Gastrocnemius medialis (tissue), 4 donors: ENCODE results near the gene CCNI2. TPM values are rescaled to one million over a fixed set of nuclear protein-coding genes. Genes with fewer than 3 reads are reported as not detected.

Experiments
- ATAC-seq, 2 donors: fragments of 150-250 bp; one replicate each; pipeline ENCODE4 v1.9.1; 2016
- DNase-seq, 2 donors: peaks; one replicate each; pipeline ENCODE4 v3.0.0-alpha.2; 2019
- H3K27ac ChIP-seq, 4 donors: fragments of 200-600 bp; sonication (generic); 1 replicate in 1 of 4; 2 replicates in 3 of 4; pipeline ENCODE4 v1.5.1; 2016 to 2018; ENCODE audit warnings: mild to moderate bottlenecking in 2 of 4, moderate library complexity in 1 of 4
- H3K27me3 ChIP-seq, 3 donors: fragments of 200-600 bp; sonication (generic) in 2 of 3; 1 replicate in 1 of 3; 2 replicates in 2 of 3; pipeline versions ENCODE4 v1.5.1 to v1.6.0; 2016 to 2019; ENCODE audit warnings: mild to moderate bottlenecking in 1 of 3, moderate library complexity in 1 of 3
- H3K36me3 ChIP-seq, 2 donors: fragments of 200-600 bp; sonication (generic) in 1 of 2; one replicate each; pipeline ENCODE4 v1.5.1; 2017 to 2018
- H3K4me1 ChIP-seq, 2 donors: fragments of 200-600 bp; sonication (generic) in 1 of 2; one replicate each; pipeline ENCODE4 v1.5.1; 2016 to 2017; ENCODE audit warnings: mild to moderate bottlenecking in 2 of 2
- H3K4me3 ChIP-seq, 4 donors: fragments of 200-600 bp; sonication (generic) in 3 of 4; 1 replicate in 1 of 4; 2 replicates in 3 of 4; pipeline ENCODE4 v1.5.1; 2016 to 2019; ENCODE audit warnings: mild to moderate bottlenecking in 2 of 4
- H3K9me3 ChIP-seq, 3 donors: fragments of 200-600 bp; sonication (generic) in 2 of 3; 1 replicate in 1 of 3; 2 replicates in 2 of 3; pipeline ENCODE4 v1.5.1; 2016 to 2019
- POLR2A ChIP-seq, 2 donors: fragments of 450-650 bp; IDR thresholded peaks; one replicate each; pipeline ENCODE4 v1.6.1; 2017; ENCODE audit warnings: antibody characterized with exemption in 2 of 2, mild to moderate bottlenecking in 2 of 2, moderate library complexity in 2 of 2
- in situ Hi-C, 4 donors: fragments of 200-750 bp; cut with MboI; loops; one replicate each; pipeline versions ENCODE4 v1.15.0 to v1.8.0; 2017; ENCODE audit warnings: low sequenced_read_pairs in 4 of 4
- intact Hi-C: fragments of 100-400 bp; cut with DNase I; formaldehyde crosslinking; loops from one replicate; pipeline ENCODE4 v1.15.1; 2023; ENCODE audit warnings: low total_unique reads
- total RNA-seq, 4 donors: library from RNA; depleted of rRNA; stranded (reverse); fragments of >200 nt; gene quantifications; one replicate each; pipeline versions ENCODE4 v1.1.0 to v1.2.3, GENCODE V29; 2016
- TF ChIP-seq, protein P1 (sequence below), 5 experiments: fragments of 450-650 bp in 3 of 5; fragments of 200-600 bp in 2 of 5; sonication (generic) in 2 of 5; IDR thresholded peaks in 4 of 5; conservative IDR thresholded peaks in 1 of 5; 1 replicate in 4 of 5; 2 replicates in 1 of 5; pipeline ENCODE4 v1.5.1; 2016 to 2019; ENCODE audit warnings: antibody characterized with exemption in 5 of 5, mild to moderate bottlenecking in 3 of 5, moderate library complexity in 3 of 5

CCNI2 gene
- total RNA-seq, 4 donors from 2014 or later, result not detected

DNA sequence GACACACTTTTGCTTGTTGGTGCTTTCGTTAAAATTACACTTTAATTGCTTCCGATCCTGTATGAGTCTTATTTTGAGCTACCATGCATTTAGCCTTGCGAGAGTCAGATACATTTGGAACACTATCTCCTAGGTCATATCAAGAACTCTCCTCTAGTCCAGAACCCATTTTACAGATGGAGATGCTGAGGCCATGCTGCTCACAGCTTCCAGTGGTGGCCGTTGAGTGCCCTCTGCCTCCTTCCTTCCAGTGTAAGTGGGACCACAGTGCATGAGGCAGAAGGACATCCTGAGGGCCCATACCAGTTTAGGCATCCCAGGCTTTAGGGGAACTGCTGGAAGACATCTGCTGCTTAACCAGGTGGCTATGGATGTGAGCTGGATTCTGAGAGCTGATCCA is 6.9 kb downstream of the CCNI2 start:
- Histone ChIP-seq H3K9me3 (no peaks in the 10 kb centered on the region), H3K27me3 (no peaks in the 10 kb centered on the region), H3K4me1 (peaks cover 0 to 2% of the 10 kb centered on the region in 2 donors), H3K36me3 (no peaks in the 10 kb centered on the region), H3K4me3 (no peak overlapping the region), H3K27ac (no peak overlapping the region)
- in situ Hi-C loops, result no loop called here
- intact Hi-C loops, result no loop called here
- no peak for TF ChIP-seq POLR2A (IDR thresholded peaks at IDR 0.05)
- TF ChIP-seq, protein P1, sequence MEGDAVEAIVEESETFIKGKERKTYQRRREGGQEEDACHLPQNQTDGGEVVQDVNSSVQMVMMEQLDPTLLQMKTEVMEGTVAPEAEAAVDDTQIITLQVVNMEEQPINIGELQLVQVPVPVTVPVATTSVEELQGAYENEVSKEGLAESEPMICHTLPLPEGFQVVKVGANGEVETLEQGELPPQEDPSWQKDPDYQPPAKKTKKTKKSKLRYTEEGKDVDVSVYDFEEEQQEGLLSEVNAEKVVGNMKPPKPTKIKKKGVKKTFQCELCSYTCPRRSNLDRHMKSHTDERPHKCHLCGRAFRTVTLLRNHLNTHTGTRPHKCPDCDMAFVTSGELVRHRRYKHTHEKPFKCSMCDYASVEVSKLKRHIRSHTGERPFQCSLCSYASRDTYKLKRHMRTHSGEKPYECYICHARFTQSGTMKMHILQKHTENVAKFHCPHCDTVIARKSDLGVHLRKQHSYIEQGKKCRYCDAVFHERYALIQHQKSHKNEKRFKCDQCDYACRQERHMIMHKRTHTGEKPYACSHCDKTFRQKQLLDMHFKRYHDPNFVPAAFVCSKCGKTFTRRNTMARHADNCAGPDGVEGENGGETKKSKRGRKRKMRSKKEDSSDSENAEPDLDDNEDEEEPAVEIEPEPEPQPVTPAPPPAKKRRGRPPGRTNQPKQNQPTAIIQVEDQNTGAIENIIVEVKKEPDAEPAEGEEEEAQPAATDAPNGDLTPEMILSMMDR (IDR thresholded peaks at IDR 0.05 in 4 of 5, conservative IDR thresholded peaks at IDR 0.05 in 1 of 5), result no peak
- DNase-seq, result no peak
- ATAC-seq, result no peak

DNA sequence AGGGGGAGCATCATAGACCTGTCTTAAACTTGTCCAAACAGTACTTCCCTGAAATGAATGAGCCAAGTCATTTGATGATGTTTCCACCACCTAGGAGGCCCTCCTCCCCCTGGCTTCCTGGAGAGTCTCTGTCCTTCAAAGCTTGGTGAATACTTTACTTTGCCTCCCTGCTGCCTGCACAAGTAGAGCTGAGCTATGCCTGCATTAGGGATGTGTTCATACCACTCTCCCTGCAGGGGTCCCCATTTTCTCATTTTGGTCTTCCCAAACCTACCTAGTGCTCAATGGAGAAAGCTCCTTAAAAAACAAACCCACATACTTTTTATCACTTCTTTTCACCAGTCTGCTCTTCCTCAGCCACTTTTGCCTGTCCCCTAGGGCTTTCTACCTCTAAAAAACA is 7.7 kb downstream of the CCNI2 start:
- in situ Hi-C loops (no loop called here), intact Hi-C loops (no loop called here)
- H3K27ac ChIP-seq, result no peak overlapping the region
- TF ChIP-seq, protein P1 (IDR thresholded peaks at IDR 0.05 in 4 of 5, conservative IDR thresholded peaks at IDR 0.05 in 1 of 5), result no peak
- TF ChIP-seq POLR2A (IDR thresholded peaks at IDR 0.05), result no peak
- H3K9me3 ChIP-seq, result no peaks in the 10 kb centered on the region
- no peak for DNase-seq
- no peaks in the 10 kb centered on the region for H3K36me3 ChIP-seq
- H3K4me1 ChIP-seq, result peaks cover 0 to 2% of the 10 kb centered on the region in 2 donors
- H3K4me3 ChIP-seq, result no peak overlapping the region
- no peak for ATAC-seq
- H3K27me3 ChIP-seq, result no peaks in the 10 kb centered on the region

DNA sequence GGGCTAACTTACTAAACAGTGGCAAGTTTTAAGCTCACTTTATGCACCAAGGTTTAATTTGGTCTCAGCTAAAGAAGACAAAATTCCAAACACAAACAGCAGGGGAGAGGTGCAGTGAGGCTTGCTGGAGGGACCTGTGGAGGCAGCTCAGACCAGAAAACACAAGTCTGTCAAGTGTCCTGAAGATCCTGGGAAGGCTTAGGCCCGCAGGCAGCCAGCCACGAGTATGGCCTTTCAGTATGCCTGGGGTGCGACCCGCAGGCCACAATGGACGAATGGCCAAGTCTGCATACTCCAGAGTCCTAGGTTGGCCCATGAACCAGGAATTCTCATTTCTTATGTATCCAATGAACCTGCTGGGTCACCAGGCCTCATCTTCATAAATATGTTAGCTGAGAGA is 9.3 kb downstream of the CCNI2 start:
- DNase-seq, result no peak
- TF ChIP-seq POLR2A (IDR thresholded peaks at IDR 0.05), result no peak
- TF ChIP-seq, protein P1 (IDR thresholded peaks at IDR 0.05 in 4 of 5, conservative IDR thresholded peaks at IDR 0.05 in 1 of 5), result no peak
- no peak overlapping the region for H3K4me3 ChIP-seq
- H3K27ac ChIP-seq, result no peak overlapping the region
- H3K27me3 ChIP-seq, result no peaks in the 10 kb centered on the region
- ATAC-seq, result no peak
- H3K4me1 ChIP-seq, result no peaks in the 10 kb centered on the region
- in situ Hi-C loops, result no loop called here
- H3K36me3 ChIP-seq, result no peaks in the 10 kb centered on the region
- intact Hi-C loops, result no loop called here
- no peaks in the 10 kb centered on the region for H3K9me3 ChIP-seq

DNA sequence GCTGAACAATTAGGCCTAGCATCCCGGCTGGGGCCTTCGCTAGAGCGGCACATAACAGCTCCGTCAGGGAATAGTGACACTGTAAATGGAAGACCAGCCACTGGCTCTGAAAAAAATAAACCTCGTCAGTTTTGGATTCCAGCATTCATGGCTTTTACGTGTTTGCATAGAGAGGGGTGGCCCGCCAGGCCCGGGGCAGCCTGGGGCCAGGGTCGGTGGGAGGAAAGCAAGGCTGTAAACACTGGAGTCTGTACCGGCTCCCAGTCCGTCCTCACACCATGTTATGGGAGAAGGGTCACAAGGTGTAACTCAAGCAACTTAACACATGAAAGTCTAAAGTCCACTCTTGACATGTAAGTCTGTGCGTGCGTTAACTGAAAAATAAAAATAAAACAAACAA is 11.2 kb downstream of the CCNI2 start:
- intact Hi-C loops, result no loop called here
- Histone ChIP-seq H3K27me3 (no peaks in the 10 kb centered on the region), H3K4me1 (no peaks in the 10 kb centered on the region), H3K27ac (no peak overlapping the region), H3K9me3 (no peaks in the 10 kb centered on the region), H3K4me3 (no peak overlapping the region), H3K36me3 (peaks cover 0 to 3% of the 10 kb centered on the region in 2 donors)
- ATAC-seq (no peak), DNase-seq (no peak)
- in situ Hi-C loops, result no loop called here
- TF ChIP-seq, protein P1 (IDR thresholded peaks at IDR 0.05 in 4 of 5, conservative IDR thresholded peaks at IDR 0.05 in 1 of 5), result no peak
- no peak for TF ChIP-seq POLR2A (IDR thresholded peaks at IDR 0.05)
